DOHH2 (cell line): ENCODE data around the gene DCTPP1.

ENCODE experiments used
- CTCF ChIP-seq: fragments of 200-600 bp; sonication (generic); IDR thresholded peaks from one replicate; pipeline ENCODE4 v1.5.1; 2014; ENCODE audit warnings: antibody characterized with exemption, mild to moderate bottlenecking, low read depth, low read length; ENCODE audit not compliant: poor library complexity, severe bottlenecking
- EZH2phosphoT487 ChIP-seq: fragments of 200-600 bp; sonication (generic); IDR thresholded peaks from 2 replicates; pipeline ENCODE4 v1.6.1; 2017; ENCODE audit warnings: borderline replicate concordance, mild to moderate bottlenecking, antibody characterized with exemption, low read length, moderate library complexity, mixed read lengths

- TF ChIP-seq CTCF (no peak), EZH2phosphoT487 (no peak)
Measured at GRCh38 chr16:30377050-30377811, 52.6 kb downstream of the DCTPP1 start.
